RWPE2 (cell line): ENCODE data around the gene TTLL8.

ENCODE experiments used
- ATAC-seq: fragments of 200-7000 bp; cut with Tn5 transposase; 3 replicates; pipeline ENCODE4 v1.9.1; 2021; ENCODE audit warnings: low read depth
- DNase-seq: peaks from one replicate; pipeline ENCODE4 v3.0.0-alpha.2; 2020; ENCODE audit warnings: low spot score
- H3K27ac ChIP-seq: fragments of 450-650 bp; 2 replicates; pipeline ENCODE4 v1.5.1; 2017; ENCODE audit warnings: mild to moderate bottlenecking; ENCODE audit not compliant: poor library complexity, severe bottlenecking
- H3K27me3 ChIP-seq: fragments of 250-450 bp; sonication (Bioruptor Pico); 2 replicates; pipeline ENCODE4 v1.5.1; 2021; ENCODE audit warnings: mild to moderate bottlenecking, moderate library complexity; ENCODE audit not compliant: insufficient read depth, poor library complexity, severe bottlenecking
- H3K36me3 ChIP-seq: fragments of 250-450 bp; sonication (Bioruptor Pico); 2 replicates; pipeline ENCODE4 v1.5.1; 2020; ENCODE audit warnings: low read depth, mild to moderate bottlenecking, moderate library complexity
- H3K4me1 ChIP-seq: fragments of 250-450 bp; sonication (Bioruptor Pico); 2 replicates; pipeline ENCODE4 v1.5.1; 2021; ENCODE audit warnings: mild to moderate bottlenecking, moderate library complexity; ENCODE audit not compliant: insufficient read depth, poor library complexity, severe bottlenecking
- H3K4me3 ChIP-seq: fragments of 250-450 bp; sonication (Bioruptor Pico); 2 replicates; pipeline ENCODE4 v1.5.1; 2021; ENCODE audit warnings: mild to moderate bottlenecking, moderate library complexity; ENCODE audit not compliant: severe bottlenecking
- H3K9me3 ChIP-seq: fragments of 250-450 bp; sonication (Bioruptor Pico); 2 replicates; pipeline ENCODE4 v1.5.1; 2021; ENCODE audit warnings: mild to moderate bottlenecking, moderate library complexity; ENCODE audit not compliant: severe bottlenecking
- TF ChIP-seq, protein P1 (sequence below): fragments of 450-650 bp; IDR thresholded peaks from one replicate; pipeline ENCODE4 v1.5.1; 2017; ENCODE audit warnings: mild to moderate bottlenecking, moderate library complexity; ENCODE audit not compliant: poor library complexity, severe bottlenecking

TTLL8 gene

DNA sequence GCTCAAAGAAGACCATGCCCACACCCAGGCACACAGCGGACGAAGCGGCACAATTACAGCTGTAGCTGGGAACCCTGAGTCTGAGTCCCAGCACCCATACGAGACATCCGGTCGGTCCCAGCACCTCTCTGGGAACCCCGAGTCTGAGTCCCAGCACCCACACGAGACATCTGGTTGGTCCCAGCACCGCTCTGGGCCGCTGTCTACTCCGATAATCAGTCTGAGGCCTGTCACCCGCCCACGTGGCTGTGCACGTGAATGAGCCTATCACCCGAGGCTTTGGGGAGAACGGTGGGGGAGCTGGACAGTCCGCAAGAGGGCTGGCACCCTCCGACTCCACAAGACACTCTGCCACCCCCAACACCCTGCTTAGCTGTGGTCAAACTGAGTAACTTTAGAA lies 6.2 kb downstream of the TTLL8 start:
- Histone ChIP-seq H3K27ac (no peak overlapping the region), H3K4me3 (no peak overlapping the region), H3K9me3 (no peaks in the 10 kb centered on the region), H3K4me1 (no peaks in the 10 kb centered on the region), H3K27me3 (no peaks in the 10 kb centered on the region), H3K36me3 (no peaks in the 10 kb centered on the region)
- DNase-seq (no peak), ATAC-seq (no peak)
- TF ChIP-seq, protein P1, sequence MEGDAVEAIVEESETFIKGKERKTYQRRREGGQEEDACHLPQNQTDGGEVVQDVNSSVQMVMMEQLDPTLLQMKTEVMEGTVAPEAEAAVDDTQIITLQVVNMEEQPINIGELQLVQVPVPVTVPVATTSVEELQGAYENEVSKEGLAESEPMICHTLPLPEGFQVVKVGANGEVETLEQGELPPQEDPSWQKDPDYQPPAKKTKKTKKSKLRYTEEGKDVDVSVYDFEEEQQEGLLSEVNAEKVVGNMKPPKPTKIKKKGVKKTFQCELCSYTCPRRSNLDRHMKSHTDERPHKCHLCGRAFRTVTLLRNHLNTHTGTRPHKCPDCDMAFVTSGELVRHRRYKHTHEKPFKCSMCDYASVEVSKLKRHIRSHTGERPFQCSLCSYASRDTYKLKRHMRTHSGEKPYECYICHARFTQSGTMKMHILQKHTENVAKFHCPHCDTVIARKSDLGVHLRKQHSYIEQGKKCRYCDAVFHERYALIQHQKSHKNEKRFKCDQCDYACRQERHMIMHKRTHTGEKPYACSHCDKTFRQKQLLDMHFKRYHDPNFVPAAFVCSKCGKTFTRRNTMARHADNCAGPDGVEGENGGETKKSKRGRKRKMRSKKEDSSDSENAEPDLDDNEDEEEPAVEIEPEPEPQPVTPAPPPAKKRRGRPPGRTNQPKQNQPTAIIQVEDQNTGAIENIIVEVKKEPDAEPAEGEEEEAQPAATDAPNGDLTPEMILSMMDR: no peak

DNA sequence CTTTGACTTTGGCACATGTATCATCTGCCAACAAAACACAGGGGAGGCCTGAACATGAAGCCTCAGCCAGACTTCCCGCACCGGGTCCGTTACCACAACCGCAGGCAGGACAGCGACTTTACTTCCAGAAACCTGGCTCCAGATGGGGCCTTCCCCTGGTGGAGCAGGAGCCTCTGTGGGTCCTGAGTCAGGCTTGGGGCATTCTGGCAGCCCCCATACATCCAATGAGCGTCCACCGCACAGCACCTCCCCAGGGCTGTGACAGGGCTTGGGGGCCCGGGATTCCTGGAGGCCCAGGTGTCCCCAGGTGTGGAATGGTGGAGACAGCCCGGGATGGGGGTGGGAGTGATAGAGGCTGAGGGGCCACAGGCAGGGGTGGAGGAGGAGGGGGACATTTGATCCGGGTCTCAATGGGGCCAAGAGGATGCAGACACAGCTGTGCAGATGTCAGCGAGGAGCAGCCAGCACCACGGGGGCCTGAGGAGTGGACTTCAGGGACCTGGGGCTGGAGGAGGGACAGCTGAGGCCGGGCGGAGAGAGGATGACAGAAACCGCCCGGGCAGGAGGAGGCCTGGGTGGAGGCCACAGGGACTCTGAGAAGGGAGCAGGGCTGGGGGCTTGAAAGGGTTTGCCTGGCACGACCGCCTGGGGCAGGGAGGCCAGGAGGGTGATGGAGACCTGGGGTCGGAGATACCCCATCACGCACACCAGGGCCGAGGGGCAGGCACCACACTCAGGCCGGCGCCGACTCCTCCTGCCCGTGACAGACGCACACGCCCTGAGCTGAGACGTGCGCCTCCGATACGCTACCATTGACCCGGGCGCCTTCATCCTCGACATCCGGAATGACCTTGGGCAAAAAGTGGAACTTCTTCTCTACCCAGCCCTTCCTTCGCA lies 8.6 kb downstream of the TTLL8 start:
- Histone ChIP-seq H3K27ac (no peak overlapping the region), H3K4me3 (no peak overlapping the region), H3K27me3 (no peaks in the 10 kb centered on the region), H3K36me3 (no peaks in the 10 kb centered on the region), H3K9me3 (no peaks in the 10 kb centered on the region), H3K4me1 (no peaks in the 10 kb centered on the region)
- ATAC-seq (no peak), DNase-seq (no peak)
- TF ChIP-seq, protein P1: no peak

DNA sequence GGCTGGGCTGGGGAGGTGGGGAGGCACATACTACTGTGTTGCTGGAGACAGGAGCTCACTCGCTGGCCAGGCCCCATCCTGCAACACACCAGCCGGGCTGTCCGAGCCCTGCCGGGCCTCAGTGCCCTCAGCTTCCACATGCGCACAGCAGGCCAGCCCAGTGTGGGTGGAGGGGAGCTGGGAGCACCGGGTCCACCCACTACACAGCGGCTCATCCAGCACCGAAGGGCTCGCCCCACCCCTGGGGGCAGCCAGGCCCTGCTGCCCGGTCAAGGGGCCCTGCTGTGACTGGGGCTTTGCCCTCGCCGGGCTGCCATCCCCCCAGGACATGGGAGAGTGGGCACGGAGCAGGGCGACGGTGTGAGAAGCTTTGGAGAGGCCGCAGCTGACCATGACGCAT lies 9.3 kb downstream of the TTLL8 start:
- ATAC-seq (no peak), DNase-seq (no peak)
- Histone ChIP-seq H3K9me3 (no peaks in the 10 kb centered on the region), H3K4me3 (no peak overlapping the region), H3K36me3 (no peaks in the 10 kb centered on the region), H3K27me3 (no peaks in the 10 kb centered on the region), H3K27ac (no peak overlapping the region), H3K4me1 (no peaks in the 10 kb centered on the region)
- TF ChIP-seq, protein P1: no peak

DNA sequence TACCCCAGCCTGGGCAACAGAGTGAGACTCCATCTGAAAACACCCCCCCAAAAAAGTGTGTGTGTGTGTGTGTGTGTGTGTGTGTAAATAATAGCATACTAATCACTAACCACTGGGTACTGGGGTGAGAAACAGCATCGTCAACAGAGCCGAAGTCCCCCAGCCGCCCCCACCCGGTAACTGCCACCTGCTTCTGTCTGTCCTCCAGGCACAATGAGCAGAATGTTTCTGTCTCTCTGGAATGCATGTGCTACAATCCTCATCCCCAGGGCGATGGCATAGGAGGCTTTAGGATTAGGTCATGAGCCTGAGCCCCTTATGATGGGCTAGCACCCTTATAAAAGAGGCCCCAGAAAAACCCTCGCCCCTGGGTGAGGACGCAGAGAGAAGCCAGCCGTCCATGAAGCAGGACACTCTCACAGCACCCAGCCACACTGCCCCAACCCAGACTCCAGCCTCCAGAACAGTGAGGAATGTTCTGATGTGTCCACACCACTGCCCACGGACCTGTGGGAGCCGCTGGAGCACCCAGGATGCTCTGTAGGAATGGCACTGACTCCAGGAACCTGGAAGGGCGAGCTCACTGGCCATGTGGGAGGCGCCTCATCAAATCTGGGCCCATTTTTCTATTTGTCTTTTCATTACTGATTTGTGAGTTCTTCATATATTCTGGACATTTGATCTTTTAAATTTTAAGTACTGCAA lies 9.9 kb downstream of the TTLL8 start:
- Histone ChIP-seq H3K27me3 (no peaks in the 10 kb centered on the region), H3K9me3 (no peaks in the 10 kb centered on the region), H3K36me3 (no peaks in the 10 kb centered on the region), H3K27ac (no peak overlapping the region), H3K4me3 (no peak overlapping the region), H3K4me1 (no peaks in the 10 kb centered on the region)
- TF ChIP-seq, protein P1: no peak
- no peak for ATAC-seq
- DNase-seq: no peak
